HFFc6 (cell line): Measurements from ENCODE around the gene TLCD3A. TPM values are rescaled to one million over a fixed set of nuclear protein-coding genes. Genes with fewer than 3 reads are reported as not detected.

ENCODE experiments used
- DNase-seq: peaks from one replicate; pipeline ENCODE4 v3.0.0-alpha.2; 2018
- H3K27ac Mint-ChIP-seq: 2 replicates; pipeline ENCODE4 v1.8.0; 2020; ENCODE audit warnings: mild to moderate bottlenecking, mixed read lengths
- H3K27me3 Mint-ChIP-seq: 2 replicates; pipeline ENCODE4 v1.8.0; 2021; ENCODE audit warnings: mild to moderate bottlenecking, moderate library complexity, mixed read lengths; ENCODE audit not compliant: insufficient read depth
- H3K36me3 Mint-ChIP-seq: 2 replicates; pipeline ENCODE4 v1.8.0; 2021; ENCODE audit warnings: low read depth, mixed read lengths
- H3K4me1 Mint-ChIP-seq: 2 replicates; pipeline ENCODE4 v1.8.0; 2020; ENCODE audit warnings: low read depth, mixed read lengths
- H3K4me3 Mint-ChIP-seq: 2 replicates; pipeline ENCODE4 v1.8.0; 2020; ENCODE audit warnings: mild to moderate bottlenecking, moderate library complexity, mixed read lengths
- H3K9me3 Mint-ChIP-seq: 2 replicates; pipeline ENCODE4 v1.8.0; 2020; ENCODE audit warnings: mild to moderate bottlenecking, mixed read lengths
- CTCF ChIP-seq: fragments of 200-600 bp; sonication (generic); IDR thresholded peaks from 2 replicates; pipeline ENCODE4 v1.5.0; 2021; ENCODE audit warnings: antibody characterized with exemption, mild to moderate bottlenecking
- total RNA-seq, 6 experiments: library from RNA; stranded (reverse); fragmentation: NEBNext Ultra II Directional; extraction: Animal tissue kit (Norgen Biotek cat#: 25700); gene quantifications; 2 replicates in 1 of 6; 3 replicates in 5 of 6; pipeline ENCODE4 v1.2.3, GENCODE V29; 2021

Gene TLCD3A
- total RNA-seq, 6 experiments from 2014 or later, result 28.2 to 35.8 (median 34.5) TPM

DNA sequence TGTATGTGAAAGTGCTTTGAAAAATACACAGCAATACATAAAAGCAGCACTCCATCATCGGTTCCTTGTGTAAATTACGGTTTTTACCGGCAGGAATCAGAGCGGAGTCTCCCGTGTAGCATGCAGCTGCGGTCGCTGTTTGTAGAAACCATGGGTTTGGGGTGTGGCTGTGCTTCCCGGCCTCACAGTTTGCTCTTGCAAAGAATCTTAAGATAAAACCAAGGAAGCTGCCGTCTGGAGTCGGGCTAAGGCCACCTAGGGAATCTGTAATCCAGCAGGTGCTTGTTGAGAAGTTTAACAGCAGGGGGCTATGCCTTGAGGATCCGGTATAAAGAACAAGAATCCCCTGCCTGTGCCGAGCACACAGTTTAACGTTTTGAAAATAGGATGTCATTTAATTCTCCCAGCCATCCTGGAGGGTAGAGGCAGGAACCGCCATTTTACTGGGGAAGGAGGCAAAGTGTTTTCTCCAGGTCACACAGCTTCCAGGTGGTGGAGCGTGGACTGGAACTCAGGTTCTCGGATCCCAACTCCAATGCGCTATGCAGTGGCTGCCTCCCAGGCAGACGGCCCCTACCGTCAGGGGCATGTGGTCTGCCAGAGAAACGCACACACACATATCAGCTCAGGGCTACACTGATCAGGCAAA, 6.0 kb upstream of the TLCD3A start:
- H3K4me1 Mint-ChIP-seq, result peaks cover 11% of the 10 kb centered on the region
- H3K9me3 Mint-ChIP-seq, result no peaks in the 10 kb centered on the region
- no peak overlapping the region for H3K4me3 Mint-ChIP-seq
- H3K27ac Mint-ChIP-seq, result no peak overlapping the region
- no peaks in the 10 kb centered on the region for H3K36me3 Mint-ChIP-seq
- TF ChIP-seq CTCF, result no peak
- no peak for DNase-seq
- no peaks in the 10 kb centered on the region; the same call in 1 of the 2 replicates for H3K27me3 Mint-ChIP-seq

DNA sequence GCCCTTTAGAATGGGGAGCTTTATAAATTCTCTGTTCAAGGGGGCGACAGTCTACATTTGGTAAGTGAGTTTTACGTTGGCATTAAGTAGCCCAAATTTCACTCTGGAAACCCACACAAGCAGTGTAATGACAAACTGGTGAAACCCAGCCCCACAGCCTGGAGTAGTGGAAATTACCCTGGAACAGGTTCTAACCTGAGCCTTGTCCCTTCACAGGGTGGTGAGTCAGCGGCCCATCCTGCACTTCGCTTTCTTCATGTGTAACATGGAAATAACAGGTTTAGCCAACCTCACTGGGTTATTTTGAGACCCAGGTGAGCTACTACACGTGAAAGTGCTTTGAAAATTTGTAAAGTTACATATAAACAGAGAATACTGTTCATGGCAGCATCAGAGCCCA, 3.5 kb upstream of the TLCD3A start:
- peaks cover 19% of the 10 kb centered on the region for H3K4me1 Mint-ChIP-seq
- no peak for DNase-seq
- H3K36me3 Mint-ChIP-seq, result peaks cover 8% of the 10 kb centered on the region; the same call in 1 of the 2 replicates
- no peak overlapping the region for H3K4me3 Mint-ChIP-seq
- no peaks in the 10 kb centered on the region for H3K27me3 Mint-ChIP-seq
- no peak overlapping the region for H3K27ac Mint-ChIP-seq
- TF ChIP-seq CTCF, result no peak
- H3K9me3 Mint-ChIP-seq, result no peaks in the 10 kb centered on the region

- Mint-ChIP-seq H3K27ac (no peak overlapping the region), H3K4me1 (peaks cover 23% of the 10 kb centered on the region), H3K27me3 (no peaks in the 10 kb centered on the region; the same call in 1 of the 2 replicates), H3K36me3 (peaks cover 20% of the 10 kb centered on the region), H3K9me3 (no peaks in the 10 kb centered on the region), H3K4me3 (peak overlapping the region; percentile 82)
- no peak for DNase-seq
- no peak for TF ChIP-seq CTCF
Measured at GRCh38 chr17:731644-732066, 741 bp upstream of the TLCD3A start.

- Mint-ChIP-seq H3K27me3 (no peaks in the 10 kb centered on the region; the same call in 1 of the 2 replicates), H3K27ac (peak overlapping the region; percentile 86), H3K9me3 (no peaks in the 10 kb centered on the region), H3K36me3 (peaks cover 20% of the 10 kb centered on the region), H3K4me3 (peak overlapping the region; percentile 97), H3K4me1 (peaks cover 23% of the 10 kb centered on the region)
- DNase-seq, result peak; percentile 30
- no peak for TF ChIP-seq CTCF
Measured at GRCh38 chr17:732902-733720, 715 bp downstream of the TLCD3A start.

DNA sequence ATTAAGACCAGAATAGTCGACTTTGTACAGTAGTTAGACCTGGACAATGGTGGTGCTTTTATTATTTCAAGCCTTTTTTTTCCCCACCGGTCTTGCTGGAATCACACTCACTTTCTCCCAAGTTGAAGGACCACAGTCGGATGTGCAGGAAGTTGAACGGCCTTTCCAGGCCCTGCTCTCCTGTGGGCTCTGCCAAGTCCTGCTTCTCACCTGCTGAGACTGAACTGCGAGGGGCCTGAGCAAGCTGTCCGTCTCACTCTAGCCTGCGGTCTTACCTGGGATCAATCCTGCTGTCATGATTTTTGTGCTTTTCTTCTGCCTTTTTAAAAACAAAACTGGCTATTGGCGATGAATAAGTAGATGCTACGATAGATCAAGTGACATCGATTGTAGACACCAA, 1.3 kb downstream of the TLCD3A start:
- H3K4me3 Mint-ChIP-seq, result peak overlapping the region; percentile 97
- peaks cover 25% of the 10 kb centered on the region for H3K36me3 Mint-ChIP-seq
- no peak for TF ChIP-seq CTCF
- DNase-seq, result no peak
- no peaks in the 10 kb centered on the region for H3K9me3 Mint-ChIP-seq
- H3K27ac Mint-ChIP-seq, result peak overlapping the region; percentile 86
- peaks cover 23% of the 10 kb centered on the region for H3K4me1 Mint-ChIP-seq
- H3K27me3 Mint-ChIP-seq, result no peaks in the 10 kb centered on the region; the same call in 1 of the 2 replicates
